HEK293 (cell line): ENCODE results near the gene EVI5L.
A peak's percentile ranks its signal among the peaks of the same experiment; 100 is the strongest.

Source experiments
- CTCF ChIA-PET: fragments of 350-600 bp; formaldehyde crosslinking; extraction: SDS; loops from one replicate; lab custom pipeline; 2021; ENCODE audit warnings: antibody characterized with exemption; lab: Yijun Ruan, JAX
- POLR2A ChIA-PET: fragments of 300-600 bp; formaldehyde crosslinking; extraction: SDS; loops from one replicate; lab custom pipeline; 2020; ENCODE audit warnings: antibody characterized with exemption, inconsistent platforms; lab: Yijun Ruan, JAX
- H3K27ac ChIP-seq: fragments of 200-500 bp; sonication (Bioruptor generic); 2 replicates; pipeline ENCODE4 v1.5.1; 2014; ENCODE audit warnings: low read depth, low read length, control low read depth, inconsistent platforms; ENCODE audit errors: extremely low read depth
- H3K36me3 ChIP-seq, 2 experiments: fragments of 200-500 bp in 1 of 2; sonication (Bioruptor generic) in 1 of 2; 1 replicate in 1 of 2; 2 replicates in 1 of 2; pipeline ENCODE4 v1.5.1; 2014 to 2017; ENCODE audit warnings: inconsistent platforms in 2 of 2, low read length in 2 of 2; ENCODE audit not compliant: control insufficient read depth in 2 of 2, insufficient read depth in 1 of 2
- H3K4me1 ChIP-seq: fragments of 200-500 bp; sonication (Bioruptor generic); 2 replicates; pipeline ENCODE4 v1.5.1; 2014; ENCODE audit warnings: mild to moderate bottlenecking, low read length, inconsistent platforms; ENCODE audit not compliant: control insufficient read depth, insufficient read depth
- H3K4me3 ChIP-seq: 2 replicates; pipeline ENCODE4 v1.5.1; 2011; ENCODE audit warnings: low read depth, mild to moderate bottlenecking, control low read depth, low read length, moderate library complexity
- H3K9me3 ChIP-seq: fragments of 200-500 bp; sonication (Bioruptor generic); 2 replicates; pipeline ENCODE4 v1.5.1; 2014; ENCODE audit warnings: low read depth, low read length, inconsistent platforms; ENCODE audit not compliant: control insufficient read depth, insufficient read depth
- CTCF ChIP-seq: fragments of 450-650 bp; formaldehyde crosslinking; IDR thresholded peaks from 2 replicates; pipeline ENCODE4 v1.5.1; 2016; ENCODE audit warnings: missing biosample characterization, missing genetic modification characterization
- EGR2 ChIP-seq: fragments of 450-650 bp; formaldehyde crosslinking; IDR thresholded peaks from 2 replicates; pipeline ENCODE4 v1.5.1; 2016; ENCODE audit warnings: low read depth, missing biosample characterization, missing genetic modification characterization
- PATZ1 ChIP-seq: fragments of 450-650 bp; formaldehyde crosslinking; IDR thresholded peaks from 2 replicates; pipeline ENCODE4 v1.5.1; 2016; ENCODE audit warnings: missing biosample characterization, missing genetic modification characterization
- TRIM28 ChIP-seq: IDR thresholded peaks from 2 replicates; pipeline ENCODE4 v1.6.1; 2011; ENCODE audit warnings: low read length, control low read depth, borderline replicate concordance
- ZBTB49 ChIP-seq: fragments of 450-650 bp; formaldehyde crosslinking; IDR thresholded peaks from 2 replicates; pipeline ENCODE4 v1.5.1; 2016; ENCODE audit warnings: missing biosample characterization, missing genetic modification characterization, low read depth
- ZFHX2 ChIP-seq: fragments of 450-650 bp; formaldehyde crosslinking; conservative IDR thresholded peaks from 2 replicates; pipeline ENCODE4 v1.5.1; 2016; ENCODE audit warnings: missing biosample characterization, missing genetic modification characterization
- ZFP41 ChIP-seq: fragments of 450-650 bp; formaldehyde crosslinking; IDR thresholded peaks from 2 replicates; pipeline ENCODE4 v1.5.1; 2016; ENCODE audit warnings: missing biosample characterization, missing genetic modification characterization, borderline replicate concordance
- ZNF398 ChIP-seq: fragments of 450-650 bp; formaldehyde crosslinking; IDR thresholded peaks from 2 replicates; pipeline ENCODE4 v1.5.1; 2017; ENCODE audit warnings: missing biosample characterization, missing genetic modification characterization
- ZNF449 ChIP-seq: fragments of 450-650 bp; formaldehyde crosslinking; IDR thresholded peaks from 2 replicates; pipeline ENCODE4 v1.5.1; 2017; ENCODE audit warnings: missing biosample characterization, mild to moderate bottlenecking, missing genetic modification characterization, moderate library complexity
- ZNF501 ChIP-seq: fragments of 450-650 bp; formaldehyde crosslinking; IDR thresholded peaks from 2 replicates; pipeline ENCODE4 v1.5.1; 2016; ENCODE audit warnings: missing biosample characterization, missing genetic modification characterization
- ZNF561 ChIP-seq: fragments of 450-650 bp; IDR thresholded peaks from 2 replicates; pipeline ENCODE4 v1.5.1; 2018; ENCODE audit warnings: missing biosample characterization, missing genetic modification characterization, borderline replicate concordance
- ZNF600 ChIP-seq: fragments of 450-650 bp; formaldehyde crosslinking; IDR thresholded peaks from 2 replicates; pipeline ENCODE4 v1.5.1; 2016; ENCODE audit warnings: missing biosample characterization, missing genetic modification characterization
- ZNF626 ChIP-seq: fragments of 450-650 bp; sonication (Bioruptor Pico); formaldehyde crosslinking; IDR thresholded peaks from 2 replicates; pipeline ENCODE4 v1.5.1; 2018; ENCODE audit warnings: missing biosample characterization, missing genetic modification characterization, inconsistent platforms
- ZNF654 ChIP-seq: fragments of 450-650 bp; formaldehyde crosslinking; IDR thresholded peaks from 2 replicates; pipeline ENCODE4 v1.5.1; 2016; ENCODE audit warnings: low read depth, missing biosample characterization, missing genetic modification characterization
- ZNF658 ChIP-seq: fragments of 450-650 bp; formaldehyde crosslinking; IDR thresholded peaks from 2 replicates; pipeline ENCODE4; 2016; ENCODE audit warnings: missing biosample characterization, missing genetic modification characterization
- ZNF704 ChIP-seq: fragments of 450-650 bp; formaldehyde crosslinking; IDR thresholded peaks from 2 replicates; pipeline ENCODE4 v1.5.1; 2016; ENCODE audit warnings: missing biosample characterization, missing genetic modification characterization
- ZSCAN5A ChIP-seq: fragments of 450-650 bp; formaldehyde crosslinking; IDR thresholded peaks from 2 replicates; pipeline ENCODE4 v1.5.1; 2016; ENCODE audit warnings: missing biosample characterization, missing genetic modification characterization

Gene EVI5L

GRCh38 chr19:7847664-7848063, 17.6 kb downstream of the EVI5L start:
- CTCF ChIA-PET: no interaction called here
- H3K4me1 ChIP-seq: no peaks in the 10 kb centered on the region
- POLR2A ChIA-PET: no interaction called here
- H3K27ac ChIP-seq: no peak overlapping the region
- no peaks in the 10 kb centered on the region for H3K9me3 ChIP-seq
- no peaks in the 10 kb centered on the region for H3K36me3 ChIP-seq
- TF ChIP-seq ZNF626 (tag by site-specific recombination) (no peak), ZNF600 (tag by site-specific recombination) (peak; percentile 27; the same call in 1 of the 2 replicates), ZNF658 (tag by site-specific recombination) (no peak), EGR2 (tag by site-specific recombination) (no peak)
- H3K4me3 ChIP-seq: no peak overlapping the region

GRCh38 chr19:7848779-7849457, 18.9 kb downstream of the EVI5L start:
- Histone ChIP-seq H3K36me3 (no peaks in the 10 kb centered on the region), H3K27ac (no peak overlapping the region), H3K4me3 (no peak overlapping the region), H3K9me3 (no peaks in the 10 kb centered on the region), H3K4me1 (no peaks in the 10 kb centered on the region; the same call in 1 of the 2 replicates)
- no peak for TF ChIP-seq ZNF449 (tag by site-specific recombination)
- no peak for TF ChIP-seq PATZ1 (tag by site-specific recombination)
- TF ChIP-seq ZFP41 (tag by site-specific recombination): no peak
- no peak for TF ChIP-seq ZBTB49 (tag by site-specific recombination)
- no peak for TF ChIP-seq ZNF501
- no peak for TF ChIP-seq ZNF561
- POLR2A ChIA-PET: no interaction called here
- CTCF ChIA-PET: interaction anchor here (0.6 to 1.0 kb wide), 6 partner anchors 10 to 265 kb away, joined by 3 to 4 read pairs (median 3); partner anchors contain the start of gene TIMM44

- no peaks in the 10 kb centered on the region for H3K36me3 ChIP-seq
- POLR2A ChIA-PET: no interaction called here
- H3K27ac ChIP-seq: no peak overlapping the region
- H3K9me3 ChIP-seq: no peaks in the 10 kb centered on the region
- H3K4me1 ChIP-seq: no peaks in the 10 kb centered on the region; the same call in 1 of the 2 replicates
- CTCF ChIA-PET: interaction anchor here (0.6 kb wide), 1 partner anchor 50 kb away, joined by 4 read pairs; no protein-coding TSS in a partner anchor
- H3K4me3 ChIP-seq: no peak overlapping the region
- TF ChIP-seq CTCF: no peak
- TF ChIP-seq ZSCAN5A: no peak
- no peak for TF ChIP-seq ZNF654 (tag by site-specific recombination)
- no peak for TF ChIP-seq ZFHX2 (tag by site-specific recombination)
- TF ChIP-seq ZNF704 (tag by site-specific recombination): no peak
- TF ChIP-seq TRIM28: no peak
- TF ChIP-seq ZNF398 (tag by site-specific recombination): no peak
Measured at GRCh38 chr19:7849631-7849999, 19.6 kb downstream of the EVI5L start.
